Esophagus squamous epithelium (tissue), 4 donors: ENCODE measurements around the gene NR6A1.

Experiments used
- POLR2A ChIP-seq, 4 donors: fragments of 450-650 bp; IDR thresholded peaks; one replicate each; pipeline ENCODE4 v1.6.1; 2017; ENCODE audit warnings: antibody characterized with exemption in 4 of 4, mild to moderate bottlenecking in 4 of 4, moderate library complexity in 3 of 4
- TF ChIP-seq, protein P1 (sequence below), 6 experiments: fragments of 450-650 bp in 4 of 6; fragments of 200-600 bp in 2 of 6; sonication (generic) in 2 of 6; IDR thresholded peaks; one replicate each; pipeline ENCODE4 v1.5.1; 2016 to 2019; ENCODE audit warnings: antibody characterized with exemption in 6 of 6, mild to moderate bottlenecking in 4 of 6, moderate library complexity in 4 of 6

- TF ChIP-seq, protein P1, sequence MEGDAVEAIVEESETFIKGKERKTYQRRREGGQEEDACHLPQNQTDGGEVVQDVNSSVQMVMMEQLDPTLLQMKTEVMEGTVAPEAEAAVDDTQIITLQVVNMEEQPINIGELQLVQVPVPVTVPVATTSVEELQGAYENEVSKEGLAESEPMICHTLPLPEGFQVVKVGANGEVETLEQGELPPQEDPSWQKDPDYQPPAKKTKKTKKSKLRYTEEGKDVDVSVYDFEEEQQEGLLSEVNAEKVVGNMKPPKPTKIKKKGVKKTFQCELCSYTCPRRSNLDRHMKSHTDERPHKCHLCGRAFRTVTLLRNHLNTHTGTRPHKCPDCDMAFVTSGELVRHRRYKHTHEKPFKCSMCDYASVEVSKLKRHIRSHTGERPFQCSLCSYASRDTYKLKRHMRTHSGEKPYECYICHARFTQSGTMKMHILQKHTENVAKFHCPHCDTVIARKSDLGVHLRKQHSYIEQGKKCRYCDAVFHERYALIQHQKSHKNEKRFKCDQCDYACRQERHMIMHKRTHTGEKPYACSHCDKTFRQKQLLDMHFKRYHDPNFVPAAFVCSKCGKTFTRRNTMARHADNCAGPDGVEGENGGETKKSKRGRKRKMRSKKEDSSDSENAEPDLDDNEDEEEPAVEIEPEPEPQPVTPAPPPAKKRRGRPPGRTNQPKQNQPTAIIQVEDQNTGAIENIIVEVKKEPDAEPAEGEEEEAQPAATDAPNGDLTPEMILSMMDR (IDR thresholded peaks at IDR 0.05): no peak
- no peak for TF ChIP-seq POLR2A (IDR thresholded peaks at IDR 0.05)
Measured at GRCh38 chr9:124720429-124721108, 50.5 kb downstream of the NR6A1 start.
